ENCODE results near the gene BMP6.

DNA sequence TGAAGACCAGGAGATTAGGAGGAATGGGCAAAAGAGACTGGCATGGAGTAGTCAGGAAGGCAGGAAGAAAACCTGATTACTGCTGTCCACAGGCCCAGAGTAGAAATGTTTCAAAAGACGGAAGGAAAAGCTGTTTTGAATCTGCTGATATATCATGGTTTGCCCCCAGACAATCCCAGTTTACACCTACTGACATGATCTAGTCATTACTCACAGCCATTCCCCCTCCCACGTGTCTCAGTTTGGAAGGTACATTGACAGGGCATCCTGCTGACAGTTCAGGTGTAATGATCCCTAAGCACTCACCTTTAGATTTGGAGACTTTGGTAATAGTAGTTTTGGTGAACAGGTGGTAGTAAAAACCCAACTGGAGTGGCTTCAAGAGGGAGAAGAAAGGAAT lies 194.5 kb downstream of the BMP6 start:
- TF ChIP-seq CTCF (IDR thresholded peaks at IDR 0.05) (no peak), EP300 (IDR thresholded peaks at IDR 0.05) (no peak)

Measured in sigmoid colon (tissue), 4 donors.